Common myeloid progenitor, CD34-positive (primary cell): ENCODE data around the gene RERE.
A peak's percentile ranks its signal among the peaks of the same experiment; 100 is the strongest.

Source experiments
- CTCF ChIA-PET: fragments of 350-600 bp; sonication (Branson Sonifier 250); formaldehyde crosslinking; loops from one replicate; lab custom pipeline; 2021; ENCODE audit warnings: antibody characterized with exemption; lab: Charles Lee
- POLR2A ChIA-PET: fragments of 350-600 bp; sonication (Branson Sonifier 250); formaldehyde crosslinking; loops from one replicate; lab custom pipeline; 2021; ENCODE audit warnings: antibody characterized with exemption; lab: Charles Lee
- DNase-seq, 3 donors: peaks; one replicate each; pipeline versions ENCODE4 v3.0.0 to v3.0.0-alpha.2; 2013
- H3K27ac ChIP-seq, 2 experiments: 1 replicate in 1 of 2; 2 replicates in 1 of 2; pipeline ENCODE4 v1.7.0; 2013; ENCODE audit warnings: inconsistent platforms in 2 of 2, low read length in 2 of 2, mild to moderate bottlenecking in 2 of 2, low read depth in 1 of 2, moderate library complexity in 1 of 2; ENCODE audit not compliant: severe bottlenecking in 2 of 2, insufficient read depth in 1 of 2, poor library complexity in 1 of 2
- H3K27me3 ChIP-seq, 5 experiments: replicated peaks in 2 of 5; 1 replicate in 3 of 5; 2 replicates in 2 of 5; pipeline versions ENCODE4 v1.6.1 to v1.7.0; 2013; ENCODE audit warnings: low read length in 4 of 5, mild to moderate bottlenecking in 2 of 5, moderate library complexity in 2 of 5, inconsistent platforms in 1 of 5; ENCODE audit not compliant: insufficient read depth in 5 of 5, control insufficient read depth in 4 of 5
- H3K36me3 ChIP-seq, 4 experiments: 1 replicate in 2 of 4; 2 replicates in 2 of 4; pipeline versions ENCODE4 v1.6.1 to v1.7.0; 2013; ENCODE audit warnings: low read length in 3 of 4, control low read depth in 1 of 4, mild to moderate bottlenecking in 1 of 4; ENCODE audit not compliant: control insufficient read depth in 4 of 4, insufficient read depth in 4 of 4
- H3K4me1 ChIP-seq, 4 experiments: 1 replicate in 3 of 4; 2 replicates in 1 of 4; pipeline versions ENCODE4 v1.6.1 to v1.7.1; 2013; ENCODE audit warnings: low read length in 3 of 4, mild to moderate bottlenecking in 3 of 4, control low read depth in 1 of 4, inconsistent platforms in 1 of 4, moderate library complexity in 1 of 4; ENCODE audit not compliant: control insufficient read depth in 4 of 4, insufficient read depth in 4 of 4; ENCODE audit errors: control extremely low read depth in 1 of 4
- H3K4me3 ChIP-seq, 7 experiments: 1 replicate in 4 of 7; 2 replicates in 3 of 7; pipeline versions ENCODE4 v1.5.1 to v1.7.0; 2013; ENCODE audit warnings: mild to moderate bottlenecking in 7 of 7, low read length in 6 of 7, moderate library complexity in 6 of 7, inconsistent platforms in 2 of 7, low read depth in 2 of 7, control low read depth in 1 of 7; ENCODE audit not compliant: insufficient read depth in 4 of 7, control insufficient read depth in 1 of 7; ENCODE audit errors: extremely low read depth in 1 of 7
- H3K9me3 ChIP-seq, 5 experiments: 1 replicate in 4 of 5; 2 replicates in 1 of 5; pipeline versions ENCODE4 v1.6.1 to v1.7.1; 2013; ENCODE audit warnings: low read length in 4 of 5, mild to moderate bottlenecking in 2 of 5, inconsistent platforms in 1 of 5, low read depth in 1 of 5, moderate library complexity in 1 of 5; ENCODE audit not compliant: control insufficient read depth in 4 of 5, insufficient read depth in 2 of 5; ENCODE audit errors: control extremely low read depth in 1 of 5
- WGBS: methylation state at CpG from one replicate; pipeline ENCODE4 v1.1.5; 2013; ENCODE audit not compliant: insufficient coverage; 5-methylcytosine and 5-hydroxymethylcytosine counted together

RERE gene

GRCh38 chr1:8377271-8377981, 440.0 kb downstream of the RERE start:
- ChIA-PET POLR2A (interaction anchor here (0.6 to 1.2 kb wide), 2 partner anchors 14 to 23 kb away, joined by 3 read pairs; no protein-coding TSS in a partner anchor), CTCF (interaction anchor here (0.6 to 3.8 kb wide), 5 partner anchors 8 to 64 kb away, joined by 3 to 11 read pairs (median 4); no protein-coding TSS in a partner anchor)
- DNase-seq: no peak
- H3K4me1 ChIP-seq: peaks cover 14 to 35% (median 28%) of the 10 kb centered on the region in 4 experiments
- H3K27ac ChIP-seq: no peak overlapping the region
- peaks cover 2 to 46% (median 16%) of the 10 kb centered on the region in 4 experiments for H3K36me3 ChIP-seq
- no peaks in the 10 kb centered on the region for H3K27me3 ChIP-seq
- H3K4me3 ChIP-seq: no peak overlapping the region
- WGBS: 98% methylated on average over 8 of the region's 17 CpGs
- no peaks in the 10 kb centered on the region for H3K9me3 ChIP-seq

- H3K4me3 ChIP-seq: no peak overlapping the region
- peaks cover 7 to 26% (median 21%) of the 10 kb centered on the region in 4 experiments for H3K4me1 ChIP-seq
- peaks cover 2 to 40% (median 17%) of the 10 kb centered on the region in 4 experiments for H3K36me3 ChIP-seq
- WGBS: 88% methylated on average over 3 of the region's 4 CpGs
- H3K9me3 ChIP-seq: no peaks in the 10 kb centered on the region
- ChIA-PET POLR2A (no interaction called here), CTCF (interaction anchor here (0.7 to 3.8 kb wide), 4 partner anchors 9 to 31 kb away, joined by 3 to 11 read pairs (median 4); no protein-coding TSS in a partner anchor)
- peak overlapping the region in 1 of 2 experiments; percentile 3 for H3K27ac ChIP-seq
- no peaks in the 10 kb centered on the region for H3K27me3 ChIP-seq
- DNase-seq: no peak
Measured at GRCh38 chr1:8376358-8376840, 441.0 kb downstream of the RERE start.

DNA sequence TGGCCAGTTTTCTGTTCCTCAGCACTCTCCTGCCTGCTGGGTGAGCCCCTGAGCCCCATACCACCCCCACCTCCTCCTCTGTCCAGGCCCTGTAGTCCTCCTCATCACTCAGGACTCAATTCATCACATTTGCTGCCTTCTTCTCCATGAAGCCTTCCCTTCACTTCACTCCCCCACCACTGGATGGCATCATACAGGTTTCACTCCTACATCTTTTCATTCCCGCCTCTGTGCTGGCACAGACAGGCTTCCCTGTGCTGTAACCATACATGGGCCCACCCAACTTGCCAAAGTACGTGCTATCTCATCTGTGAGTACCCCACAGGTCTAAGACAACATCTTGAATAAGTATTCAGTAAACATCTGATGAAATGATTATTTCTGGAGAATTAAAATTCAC, 442.6 kb downstream of the RERE start:
- H3K27ac ChIP-seq: peak overlapping the region in 1 of 2 experiments; percentile 18
- ChIA-PET CTCF (interaction anchor here (1.0 to 1.3 kb wide), 5 partner anchors 9 to 355 kb away, joined by 3 read pairs; no protein-coding TSS in a partner anchor), POLR2A (interaction anchor here (0.6 kb wide), 1 partner anchor 146 kb away, joined by 3 read pairs; no protein-coding TSS in a partner anchor)
- H3K27me3 ChIP-seq: no peaks in the 10 kb centered on the region
- peaks cover 7 to 25% (median 19%) of the 10 kb centered on the region in 4 experiments for H3K4me1 ChIP-seq
- H3K9me3 ChIP-seq: no peaks in the 10 kb centered on the region
- peaks cover 2 to 42% (median 20%) of the 10 kb centered on the region in 4 experiments for H3K36me3 ChIP-seq
- DNase-seq: peak; percentile 38 to 53 (median 52)
- WGBS: 80% methylated on average over 1 of the region's 2 CpGs
- H3K4me3 ChIP-seq: no peak overlapping the region

GRCh38 chr1:8374356-8374755, 443.1 kb downstream of the RERE start:
- ChIA-PET CTCF (interaction anchor here (0.6 to 1.3 kb wide), 7 partner anchors 9 to 355 kb away, joined by 3 to 4 read pairs (median 3); no protein-coding TSS in a partner anchor), POLR2A (interaction anchor here (0.6 kb wide), 1 partner anchor 146 kb away, joined by 3 read pairs; no protein-coding TSS in a partner anchor)
- Histone ChIP-seq H3K36me3 (peaks cover 2 to 42% (median 18%) of the 10 kb centered on the region in 4 experiments), H3K4me1 (peaks cover 7 to 22% (median 15%) of the 10 kb centered on the region in 4 experiments), H3K9me3 (no peaks in the 10 kb centered on the region), H3K27me3 (no peaks in the 10 kb centered on the region), H3K4me3 (no peak overlapping the region), H3K27ac (no peak overlapping the region)
- no peak for DNase-seq
- WGBS: 95% methylated on average over 5 of the region's 5 CpGs

GRCh38 chr1:8373581-8374241, 443.7 kb downstream of the RERE start:
- Histone ChIP-seq H3K27ac (peak overlapping the region in 1 of 2 experiments; percentile 12), H3K9me3 (no peaks in the 10 kb centered on the region), H3K4me1 (peaks cover 5 to 16% (median 9%) of the 10 kb centered on the region in 4 experiments), H3K36me3 (peaks cover 2 to 39% (median 16%) of the 10 kb centered on the region in 4 experiments), H3K27me3 (no peaks in the 10 kb centered on the region), H3K4me3 (no peak overlapping the region)
- POLR2A ChIA-PET: no interaction called here
- CTCF ChIA-PET: interaction anchor here (0.6 to 1.3 kb wide), 9 partner anchors 8 to 356 kb away, joined by 3 to 4 read pairs (median 3); no protein-coding TSS in a partner anchor
- no peak for DNase-seq
- WGBS: 90% methylated on average over 14 of the region's 19 CpGs

DNA sequence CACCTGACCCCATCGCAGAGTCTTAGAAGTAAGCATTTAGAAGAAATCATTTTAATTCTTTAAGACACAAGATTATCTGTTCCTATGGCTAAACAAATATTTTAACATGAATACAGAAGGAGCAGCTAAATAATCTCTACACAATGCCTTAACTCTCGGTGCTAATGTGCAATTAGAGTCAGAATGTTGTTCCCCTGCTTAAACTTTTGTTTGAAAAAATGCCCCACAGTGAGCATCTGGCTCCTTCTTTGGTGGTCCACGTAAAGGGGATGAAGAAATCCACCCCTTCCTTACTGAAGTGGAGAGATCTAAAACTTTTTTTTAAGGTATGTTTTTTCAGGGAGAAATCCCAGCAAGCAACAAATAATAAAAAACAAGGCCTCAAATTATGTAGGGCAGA, 444.3 kb downstream of the RERE start:
- ChIA-PET CTCF (interaction anchor here (0.7 to 1.2 kb wide), 3 partner anchors 10 to 316 kb away, joined by 3 read pairs; no protein-coding TSS in a partner anchor), POLR2A (no interaction called here)
- Histone ChIP-seq H3K4me3 (no peak overlapping the region), H3K36me3 (peaks cover 2 to 37% (median 16%) of the 10 kb centered on the region in 4 experiments), H3K4me1 (peaks cover under 1 to 10% (median 4%) of the 10 kb centered on the region in 4 experiments), H3K9me3 (no peaks in the 10 kb centered on the region), H3K27me3 (no peaks in the 10 kb centered on the region), H3K27ac (no peak overlapping the region)
- WGBS: 100% methylated on average over 1 of the region's 3 CpGs
- no peak for DNase-seq
